Measurements from ENCODE around the gene STAG1. TPM values are rescaled to one million over a fixed set of nuclear protein-coding genes. Genes with fewer than 3 reads are reported as not detected.
"Not testable (repeated sequence)": the region's sequence is repeated elsewhere in the genome, so short reads cannot be mapped to it uniquely, and the experiment has no call there.

The STAG1 gene
- total RNA-seq (2014; rRNA removed; shearing (Covaris generic)): 21.9 and 23.7 TPM in 2 replicates
- 7.6 and 9.0 TPM in 2 replicates for polyA plus RNA-seq (2016; fragmentation: Nextera tagmentation; extraction: Ambion mirVana)
- long read RNA-seq, partial matches to known transcripts: 1 of 1 reads
- long read RNA-seq, other reads (novel, unspliced or antisense): 0 of 1 reads

DNA sequence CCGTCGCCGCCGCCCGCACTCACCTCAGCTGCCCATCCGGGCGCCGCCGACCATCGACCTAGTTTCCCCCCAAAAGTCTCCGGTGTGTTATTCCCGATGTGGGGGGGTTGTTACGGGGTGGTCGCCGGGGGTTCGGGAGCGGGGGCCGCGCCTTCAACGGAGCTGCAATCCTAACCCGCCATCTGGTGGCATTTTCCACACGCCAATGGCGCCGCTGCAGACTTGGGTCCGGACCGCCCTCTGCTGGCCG is at the start of gene STAG1:
Gene STAG1 (minus strand): TSS at position 207 of the 250 bp plus-strand sequence. CDS start 121,480 bp downstream, outside the sequence.
- Mint-ChIP-seq H3K27ac (peak within 1 kb of the TSS; percentile 98), H3K4me1 (peaks cover 42% of the 10 kb centered on the region), H3K36me3 (ENCODE audit: low read depth) (no peaks in the 10 kb centered on the region), H3K9me3 (no peaks in the 10 kb centered on the region), H3K27me3 (ENCODE audit: insufficient read depth, low read depth, poor library complexity) (no peaks in the 10 kb centered on the region), H3K4me3 (peak within 1 kb of the TSS; percentile 88)
- Histone ChIP-seq H3K4me3 (peak within 1 kb of the TSS; percentile 75), H3K27me3 (ENCODE audit: insufficient read depth) (no peaks in the 10 kb centered on the region), H3K36me3 (ENCODE audit: insufficient read depth) (no peaks in the 10 kb centered on the region), H3K4me1 (ENCODE audit: insufficient read depth) (peaks cover 27% of the 10 kb centered on the region), H3F3A (replicated peaks; ENCODE audit: low read depth) (peaks cover 7% of the 10 kb centered on the region; the same call in 1 of the 2 replicates), H3K27ac (ENCODE audit: low read depth) (peak within 1 kb of the TSS; percentile 100), H4K20me1 (replicated peaks; ENCODE audit: insufficient read depth) (no peaks in the 10 kb centered on the region), H3K9me2 (ENCODE audit: insufficient read depth) (no peaks in the 10 kb centered on the region), H3K4me2 (peak within 1 kb of the TSS; percentile 88), H2AFZ (peak within 1 kb of the TSS; percentile 67), H3K79me2 (replicated peaks; ENCODE audit: insufficient read depth) (peaks cover 41% of the 10 kb centered on the region)
- TF ChIP-seq, protein P1, sequence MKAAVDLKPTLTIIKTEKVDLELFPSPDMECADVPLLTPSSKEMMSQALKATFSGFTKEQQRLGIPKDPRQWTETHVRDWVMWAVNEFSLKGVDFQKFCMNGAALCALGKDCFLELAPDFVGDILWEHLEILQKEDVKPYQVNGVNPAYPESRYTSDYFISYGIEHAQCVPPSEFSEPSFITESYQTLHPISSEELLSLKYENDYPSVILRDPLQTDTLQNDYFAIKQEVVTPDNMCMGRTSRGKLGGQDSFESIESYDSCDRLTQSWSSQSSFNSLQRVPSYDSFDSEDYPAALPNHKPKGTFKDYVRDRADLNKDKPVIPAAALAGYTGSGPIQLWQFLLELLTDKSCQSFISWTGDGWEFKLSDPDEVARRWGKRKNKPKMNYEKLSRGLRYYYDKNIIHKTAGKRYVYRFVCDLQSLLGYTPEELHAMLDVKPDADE (IDR thresholded peaks at IDR 0.05): no peak
- TF ChIP-seq, protein P2, sequence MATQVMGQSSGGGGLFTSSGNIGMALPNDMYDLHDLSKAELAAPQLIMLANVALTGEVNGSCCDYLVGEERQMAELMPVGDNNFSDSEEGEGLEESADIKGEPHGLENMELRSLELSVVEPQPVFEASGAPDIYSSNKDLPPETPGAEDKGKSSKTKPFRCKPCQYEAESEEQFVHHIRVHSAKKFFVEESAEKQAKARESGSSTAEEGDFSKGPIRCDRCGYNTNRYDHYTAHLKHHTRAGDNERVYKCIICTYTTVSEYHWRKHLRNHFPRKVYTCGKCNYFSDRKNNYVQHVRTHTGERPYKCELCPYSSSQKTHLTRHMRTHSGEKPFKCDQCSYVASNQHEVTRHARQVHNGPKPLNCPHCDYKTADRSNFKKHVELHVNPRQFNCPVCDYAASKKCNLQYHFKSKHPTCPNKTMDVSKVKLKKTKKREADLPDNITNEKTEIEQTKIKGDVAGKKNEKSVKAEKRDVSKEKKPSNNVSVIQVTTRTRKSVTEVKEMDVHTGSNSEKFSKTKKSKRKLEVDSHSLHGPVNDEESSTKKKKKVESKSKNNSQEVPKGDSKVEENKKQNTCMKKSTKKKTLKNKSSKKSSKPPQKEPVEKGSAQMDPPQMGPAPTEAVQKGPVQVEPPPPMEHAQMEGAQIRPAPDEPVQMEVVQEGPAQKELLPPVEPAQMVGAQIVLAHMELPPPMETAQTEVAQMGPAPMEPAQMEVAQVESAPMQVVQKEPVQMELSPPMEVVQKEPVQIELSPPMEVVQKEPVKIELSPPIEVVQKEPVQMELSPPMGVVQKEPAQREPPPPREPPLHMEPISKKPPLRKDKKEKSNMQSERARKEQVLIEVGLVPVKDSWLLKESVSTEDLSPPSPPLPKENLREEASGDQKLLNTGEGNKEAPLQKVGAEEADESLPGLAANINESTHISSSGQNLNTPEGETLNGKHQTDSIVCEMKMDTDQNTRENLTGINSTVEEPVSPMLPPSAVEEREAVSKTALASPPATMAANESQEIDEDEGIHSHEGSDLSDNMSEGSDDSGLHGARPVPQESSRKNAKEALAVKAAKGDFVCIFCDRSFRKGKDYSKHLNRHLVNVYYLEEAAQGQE (IDR thresholded peaks at IDR 0.05; ENCODE audit: unreplicated experiment): no peak
- TF ChIP-seq, protein P3, sequence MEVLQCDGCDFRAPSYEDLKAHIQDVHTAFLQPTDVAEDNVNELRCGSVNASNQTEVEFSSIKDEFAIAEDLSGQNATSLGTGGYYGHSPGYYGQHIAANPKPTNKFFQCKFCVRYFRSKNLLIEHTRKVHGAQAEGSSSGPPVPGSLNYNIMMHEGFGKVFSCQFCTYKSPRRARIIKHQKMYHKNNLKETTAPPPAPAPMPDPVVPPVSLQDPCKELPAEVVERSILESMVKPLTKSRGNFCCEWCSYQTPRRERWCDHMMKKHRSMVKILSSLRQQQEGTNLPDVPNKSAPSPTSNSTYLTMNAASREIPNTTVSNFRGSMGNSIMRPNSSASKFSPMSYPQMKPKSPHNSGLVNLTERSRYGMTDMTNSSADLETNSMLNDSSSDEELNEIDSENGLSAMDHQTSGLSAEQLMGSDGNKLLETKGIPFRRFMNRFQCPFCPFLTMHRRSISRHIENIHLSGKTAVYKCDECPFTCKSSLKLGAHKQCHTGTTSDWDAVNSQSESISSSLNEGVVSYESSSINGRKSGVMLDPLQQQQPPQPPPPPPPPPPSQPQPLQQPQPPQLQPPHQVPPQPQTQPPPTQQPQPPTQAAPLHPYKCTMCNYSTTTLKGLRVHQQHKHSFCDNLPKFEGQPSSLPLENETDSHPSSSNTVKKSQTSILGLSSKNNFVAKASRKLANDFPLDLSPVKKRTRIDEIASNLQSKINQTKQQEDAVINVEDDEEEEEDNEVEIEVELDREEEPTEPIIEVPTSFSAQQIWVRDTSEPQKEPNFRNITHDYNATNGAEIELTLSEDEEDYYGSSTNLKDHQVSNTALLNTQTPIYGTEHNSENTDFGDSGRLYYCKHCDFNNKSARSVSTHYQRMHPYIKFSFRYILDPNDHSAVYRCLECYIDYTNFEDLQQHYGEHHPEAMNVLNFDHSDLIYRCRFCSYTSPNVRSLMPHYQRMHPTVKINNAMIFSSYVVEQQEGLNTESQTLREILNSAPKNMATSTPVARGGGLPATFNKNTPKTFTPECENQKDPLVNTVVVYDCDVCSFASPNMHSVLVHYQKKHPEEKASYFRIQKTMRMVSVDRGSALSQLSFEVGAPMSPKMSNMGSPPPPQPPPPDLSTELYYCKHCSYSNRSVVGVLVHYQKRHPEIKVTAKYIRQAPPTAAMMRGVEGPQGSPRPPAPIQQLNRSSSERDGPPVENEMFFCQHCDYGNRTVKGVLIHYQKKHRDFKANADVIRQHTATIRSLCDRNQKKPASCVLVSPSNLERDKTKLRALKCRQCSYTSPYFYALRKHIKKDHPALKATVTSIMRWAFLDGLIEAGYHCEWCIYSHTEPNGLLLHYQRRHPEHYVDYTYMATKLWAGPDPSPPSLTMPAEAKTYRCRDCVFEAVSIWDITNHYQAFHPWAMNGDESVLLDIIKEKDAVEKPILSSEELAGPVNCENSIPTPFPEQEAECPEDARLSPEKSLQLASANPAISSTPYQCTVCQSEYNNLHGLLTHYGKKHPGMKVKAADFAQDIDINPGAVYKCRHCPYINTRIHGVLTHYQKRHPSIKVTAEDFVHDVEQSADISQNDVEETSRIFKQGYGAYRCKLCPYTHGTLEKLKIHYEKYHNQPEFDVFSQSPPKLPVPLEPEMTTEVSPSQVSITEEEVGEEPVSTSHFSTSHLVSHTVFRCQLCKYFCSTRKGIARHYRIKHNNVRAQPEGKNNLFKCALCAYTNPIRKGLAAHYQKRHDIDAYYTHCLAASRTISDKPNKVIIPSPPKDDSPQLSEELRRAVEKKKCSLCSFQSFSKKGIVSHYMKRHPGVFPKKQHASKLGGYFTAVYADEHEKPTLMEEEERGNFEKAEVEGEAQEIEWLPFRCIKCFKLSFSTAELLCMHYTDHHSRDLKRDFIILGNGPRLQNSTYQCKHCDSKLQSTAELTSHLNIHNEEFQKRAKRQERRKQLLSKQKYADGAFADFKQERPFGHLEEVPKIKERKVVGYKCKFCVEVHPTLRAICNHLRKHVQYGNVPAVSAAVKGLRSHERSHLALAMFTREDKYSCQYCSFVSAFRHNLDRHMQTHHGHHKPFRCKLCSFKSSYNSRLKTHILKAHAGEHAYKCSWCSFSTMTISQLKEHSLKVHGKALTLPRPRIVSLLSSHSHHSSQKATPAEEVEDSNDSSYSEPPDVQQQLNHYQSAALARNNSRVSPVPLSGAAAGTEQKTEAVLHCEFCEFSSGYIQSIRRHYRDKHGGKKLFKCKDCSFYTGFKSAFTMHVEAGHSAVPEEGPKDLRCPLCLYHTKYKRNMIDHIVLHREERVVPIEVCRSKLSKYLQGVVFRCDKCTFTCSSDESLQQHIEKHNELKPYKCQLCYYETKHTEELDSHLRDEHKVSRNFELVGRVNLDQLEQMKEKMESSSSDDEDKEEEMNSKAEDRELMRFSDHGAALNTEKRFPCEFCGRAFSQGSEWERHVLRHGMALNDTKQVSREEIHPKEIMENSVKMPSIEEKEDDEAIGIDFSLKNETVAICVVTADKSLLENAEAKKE (CRISPR knock-in tag; IDR thresholded peaks at IDR 0.05): no peak
- no peak for TF ChIP-seq JUNB (IDR thresholded peaks at IDR 0.05; ENCODE audit: unreplicated experiment)
- TF ChIP-seq, protein P4, sequence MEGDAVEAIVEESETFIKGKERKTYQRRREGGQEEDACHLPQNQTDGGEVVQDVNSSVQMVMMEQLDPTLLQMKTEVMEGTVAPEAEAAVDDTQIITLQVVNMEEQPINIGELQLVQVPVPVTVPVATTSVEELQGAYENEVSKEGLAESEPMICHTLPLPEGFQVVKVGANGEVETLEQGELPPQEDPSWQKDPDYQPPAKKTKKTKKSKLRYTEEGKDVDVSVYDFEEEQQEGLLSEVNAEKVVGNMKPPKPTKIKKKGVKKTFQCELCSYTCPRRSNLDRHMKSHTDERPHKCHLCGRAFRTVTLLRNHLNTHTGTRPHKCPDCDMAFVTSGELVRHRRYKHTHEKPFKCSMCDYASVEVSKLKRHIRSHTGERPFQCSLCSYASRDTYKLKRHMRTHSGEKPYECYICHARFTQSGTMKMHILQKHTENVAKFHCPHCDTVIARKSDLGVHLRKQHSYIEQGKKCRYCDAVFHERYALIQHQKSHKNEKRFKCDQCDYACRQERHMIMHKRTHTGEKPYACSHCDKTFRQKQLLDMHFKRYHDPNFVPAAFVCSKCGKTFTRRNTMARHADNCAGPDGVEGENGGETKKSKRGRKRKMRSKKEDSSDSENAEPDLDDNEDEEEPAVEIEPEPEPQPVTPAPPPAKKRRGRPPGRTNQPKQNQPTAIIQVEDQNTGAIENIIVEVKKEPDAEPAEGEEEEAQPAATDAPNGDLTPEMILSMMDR (conservative IDR thresholded peaks at IDR 0.05; ENCODE audit: low read depth in 2 of 2): peak; percentile 70 to 99
- DNase-seq (ENCODE audit: low spot score): no peak
- no peak for ATAC-seq

DNA sequence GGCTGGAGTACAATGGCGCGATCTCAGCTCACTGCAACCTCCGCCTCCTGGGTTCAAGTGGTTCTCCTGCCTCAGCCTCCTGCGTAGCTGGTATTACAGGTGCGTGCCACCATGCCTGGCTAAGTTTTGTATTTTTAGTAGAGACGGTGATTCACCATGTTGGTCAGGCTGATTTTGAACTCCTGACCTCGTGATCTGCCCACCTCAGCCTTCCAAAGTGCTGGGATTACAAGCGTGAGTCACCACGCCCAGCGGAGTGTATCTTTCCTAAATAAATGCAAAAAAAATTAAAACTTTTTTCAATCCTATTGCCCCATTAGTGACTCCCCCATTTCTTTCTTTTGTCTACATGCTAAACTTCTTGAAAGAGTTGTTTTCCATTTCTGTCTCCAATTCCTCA is 49.0 kb upstream of the STAG1 start:
- not testable (repeated sequence) for H3K4me3 ChIP-seq; H3K27me3 ChIP-seq (ENCODE audit: insufficient read depth); H3K27me3 Mint-ChIP-seq (ENCODE audit: insufficient read depth, low read depth, poor library complexity); H4K20me1 ChIP-seq (replicated peaks; ENCODE audit: insufficient read depth); H2AFZ ChIP-seq; H3K4me1 ChIP-seq (ENCODE audit: insufficient read depth); ATAC-seq; H3K4me3 Mint-ChIP-seq; H3K9me3 Mint-ChIP-seq; H3K27ac ChIP-seq (ENCODE audit: low read depth); H3K4me2 ChIP-seq; H3K36me3 ChIP-seq (ENCODE audit: insufficient read depth); H3K4me1 Mint-ChIP-seq; H3K36me3 Mint-ChIP-seq (ENCODE audit: low read depth); DNase-seq (ENCODE audit: low spot score); H3K27ac Mint-ChIP-seq; H3F3A ChIP-seq (replicated peaks; ENCODE audit: low read depth); H3K79me2 ChIP-seq (replicated peaks; ENCODE audit: insufficient read depth); H3K9me2 ChIP-seq (ENCODE audit: insufficient read depth)
